H1 (cell line): ENCODE measurements around the gene SMLR1. TPM values are rescaled to one million over a fixed set of nuclear protein-coding genes. Genes with fewer than 3 reads are reported as not detected.

ENCODE experiments used
- GTF2F1 ChIP-seq: IDR thresholded peaks from 2 replicates; pipeline ENCODE4 v1.6.1; 2012; ENCODE audit warnings: low read depth, low read length, improper control_type of control experiment, borderline replicate concordance
- POLR2A ChIP-seq, 2 experiments: IDR thresholded peaks; 1 replicate in 1 of 2; 2 replicates in 1 of 2; pipeline ENCODE4 v1.6.1; 2011; ENCODE audit warnings: low read depth in 2 of 2, low read length in 2 of 2, mild to moderate bottlenecking in 2 of 2; ENCODE audit errors: control extremely low read depth in 1 of 2
- SAP30 ChIP-seq: fragments of 300-600 bp; sonication (generic); IDR thresholded peaks from 2 replicates; pipeline ENCODE4 v1.7.1; 2012; ENCODE audit warnings: low read length, moderate library complexity, mild to moderate bottlenecking, inconsistent platforms; ENCODE audit not compliant: insufficient read depth, insufficient replicate concordance
- polyA plus RNA-seq, 7 experiments: library from polyadenylated mRNA; depleted of rRNA in 3 of 7; stranded (reverse) in 5 of 7; unstranded in 2 of 7; fragments of >200 nt in 5 of 7; fragments of 200-250 nt in 2 of 7; gene quantifications; 1 replicate in 5 of 7; 2 replicates in 1 of 7; 4 replicates in 1 of 7; pipeline versions ENCODE4 v1.2.1 to v1.2.3, GENCODE V29; 2011 to 2013; ENCODE audit warnings: missing spikeins in 2 of 7, mixed read lengths in 2 of 7
- total RNA-seq: library from RNA; stranded (reverse); fragmentation: NEBNext Ultra II Directional; extraction: Animal tissue kit (Norgen Biotek cat#: 25700); gene quantifications from 2 replicates; pipeline ENCODE4 v1.2.1, GENCODE V29; 2021

Gene SMLR1
- total and polyA plus RNA-seq, 2 of the 8 experiments (the other 6 are each of a cell fraction or from before 2014, with no cell fraction given), result not detected

DNA sequence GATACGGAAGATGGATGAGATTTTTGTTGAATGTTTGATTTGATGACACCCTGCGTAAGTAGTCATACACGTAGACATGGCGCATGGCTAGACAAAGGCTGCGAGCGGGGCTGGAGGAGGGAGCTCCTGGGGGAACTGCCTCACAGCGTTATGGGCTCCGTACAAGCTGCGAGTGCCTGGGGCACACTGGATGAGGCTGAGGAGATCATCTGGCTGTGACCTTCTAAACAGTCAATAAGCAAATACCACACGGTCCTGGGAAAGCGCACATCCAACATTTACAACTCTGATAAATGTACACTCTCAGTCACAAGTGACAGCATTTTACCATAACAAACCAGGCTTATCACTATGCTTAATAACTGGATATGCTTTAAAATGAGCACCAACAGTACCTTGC is 37.1 kb downstream of the SMLR1 start (continued):
- TF ChIP-seq SAP30 (no peak), POLR2A (IDR thresholded peaks at IDR 0.05; ENCODE audit: control extremely low read depth in 1 of 2, low read depth in 2 of 2, low read length in 2 of 2) (no peak), GTF2F1 (no peak)
